GM23248 (cell line): Measurements from ENCODE around the gene SUSD6.

Source experiments
- EZH2 ChIP-seq: fragments of 200-600 bp; sonication (generic); IDR thresholded peaks from 2 replicates; pipeline ENCODE4 v1.6.1; 2018; ENCODE audit warnings: antibody characterized with exemption, mild to moderate bottlenecking; ENCODE audit not compliant: insufficient read depth, poor library complexity, severe bottlenecking
- EZH2phosphoT487 ChIP-seq: fragments of 200-600 bp; sonication (generic); IDR thresholded peaks from 2 replicates; pipeline ENCODE4 v1.6.1; 2018; ENCODE audit warnings: antibody characterized with exemption, moderate library complexity, mild to moderate bottlenecking, low read depth; ENCODE audit not compliant: insufficient read depth

DNA sequence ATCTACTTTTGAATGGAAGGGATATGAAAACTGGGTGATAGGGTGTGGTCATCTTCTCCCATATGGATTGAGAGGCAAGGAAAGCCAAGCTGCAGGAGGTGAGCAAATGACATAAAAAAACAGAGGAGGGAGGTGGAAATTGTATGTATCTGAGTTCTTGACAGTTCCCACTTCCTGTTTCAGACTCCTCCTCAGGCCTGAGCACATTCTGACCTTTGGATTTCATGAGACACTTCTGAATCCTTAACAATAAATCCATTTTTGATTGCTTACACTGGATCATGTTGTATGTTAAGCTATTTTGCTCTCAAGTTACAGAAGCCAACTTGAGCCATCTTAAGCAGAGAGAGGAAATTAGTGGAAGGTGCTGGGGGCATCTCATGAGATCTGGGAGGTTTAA is 143.9 kb downstream of the SUSD6 start:
- TF ChIP-seq EZH2: no peak
- no peak for TF ChIP-seq EZH2phosphoT487
